Ishikawa (cell line): Measurements from ENCODE around the gene PATL2.

ENCODE experiments used
- CREB1 ChIP-seq: IDR thresholded peaks from 2 replicates; pipeline ENCODE4 v1.6.1; 2012; ENCODE audit warnings: low read depth
- EP300 ChIP-seq: IDR thresholded peaks from 2 replicates; pipeline ENCODE4 v1.6.1; 2012; ENCODE audit warnings: borderline replicate concordance
- FOXM1 ChIP-seq: IDR thresholded peaks from 2 replicates; pipeline ENCODE4 v1.6.1; 2012; ENCODE audit warnings: low read depth, borderline replicate concordance
- MAX ChIP-seq: IDR thresholded peaks from 2 replicates; pipeline ENCODE4 v1.6.1; 2012
- REST ChIP-seq: IDR thresholded peaks from 2 replicates; pipeline ENCODE4 v1.6.1; 2012; ENCODE audit warnings: low read depth, mild to moderate bottlenecking
- YY1 ChIP-seq: IDR thresholded peaks from 2 replicates; pipeline ENCODE4 v1.6.1; 2012; ENCODE audit warnings: low read depth

GRCh38 chr15:44661576-44661975 is 49.5 kb downstream of the PATL2 start:
- TF ChIP-seq YY1 (no peak), CREB1 (no peak), EP300 (no peak), FOXM1 (no peak), REST (no peak), MAX (no peak)
